CD4-positive, alpha-beta T cell treated with Interferon alpha-2 for 1 hour (primary cell): ENCODE measurements around the gene SCMH1.

Experiments used
- DNase-seq, 2 donors: peaks; one replicate each; pipeline ENCODE4 v3.0.0-alpha.2; 2020 to 2022

The SCMH1 gene

GRCh38 chr1:40987439-40988276 lies 254.4 kb downstream of the SCMH1 start:
- no peak for DNase-seq

- DNase-seq = no peak
Observed at GRCh38 chr1:40986956-40987355, 255.2 kb downstream of the SCMH1 start.

GRCh38 chr1:40986328-40986783 lies 255.8 kb downstream of the SCMH1 start:
- DNase-seq = no peak

DNA sequence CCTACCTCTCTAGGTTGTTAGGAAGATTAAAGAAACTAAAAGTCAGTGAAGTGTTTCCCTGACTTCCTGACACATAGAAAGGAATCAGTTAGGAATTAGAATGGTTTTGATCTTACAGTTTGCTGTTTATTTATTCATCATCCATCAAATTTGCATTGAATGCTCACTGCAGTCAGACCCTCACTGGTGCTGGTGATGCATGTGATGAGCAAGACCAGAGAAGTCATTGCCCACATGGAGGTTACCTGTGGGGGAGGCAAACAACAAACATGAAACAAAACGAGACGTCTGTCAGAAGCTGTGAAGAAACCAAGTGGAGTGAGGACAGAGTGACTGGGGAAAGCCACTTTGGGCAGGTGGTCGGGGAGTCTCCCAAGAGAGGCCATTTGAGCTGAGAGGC lies 256.2 kb downstream of the SCMH1 start:
- DNase-seq = no peak

- no peak for DNase-seq
Observed at GRCh38 chr1:40985161-40985560, 256.9 kb downstream of the SCMH1 start.

- no peak for DNase-seq
Observed at GRCh38 chr1:40984531-40984930, 257.6 kb downstream of the SCMH1 start.

- DNase-seq = no peak
Observed at GRCh38 chr1:40984066-40984465, 258.0 kb downstream of the SCMH1 start.

DNA sequence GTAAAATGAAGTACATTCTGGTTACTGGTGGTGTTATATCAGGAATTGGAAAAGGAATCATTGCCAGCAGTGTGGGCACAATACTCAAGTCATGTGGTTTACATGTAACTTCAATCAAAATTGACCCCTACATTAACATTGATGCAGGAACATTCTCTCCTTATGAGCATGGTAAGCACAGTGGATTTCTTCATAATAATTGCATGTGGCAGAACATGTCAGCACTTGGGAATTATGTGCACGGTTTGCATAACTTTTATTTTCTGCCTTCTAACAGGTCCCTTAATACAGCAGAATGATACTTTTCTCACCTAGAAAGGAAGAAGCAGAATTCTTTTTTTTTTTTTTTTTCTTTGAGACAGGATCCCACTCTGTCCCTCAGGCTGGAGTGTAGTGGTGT lies 258.8 kb downstream of the SCMH1 start:
- DNase-seq = no peak

GRCh38 chr1:40982721-40983120 lies 259.4 kb downstream of the SCMH1 start:
- no peak for DNase-seq

- no peak for DNase-seq
Observed at GRCh38 chr1:40981691-40982448, 260.2 kb downstream of the SCMH1 start.

- peak; percentile 49 to 72 for DNase-seq
Observed at GRCh38 chr1:40980453-40981121, 261.5 kb downstream of the SCMH1 start.

DNA sequence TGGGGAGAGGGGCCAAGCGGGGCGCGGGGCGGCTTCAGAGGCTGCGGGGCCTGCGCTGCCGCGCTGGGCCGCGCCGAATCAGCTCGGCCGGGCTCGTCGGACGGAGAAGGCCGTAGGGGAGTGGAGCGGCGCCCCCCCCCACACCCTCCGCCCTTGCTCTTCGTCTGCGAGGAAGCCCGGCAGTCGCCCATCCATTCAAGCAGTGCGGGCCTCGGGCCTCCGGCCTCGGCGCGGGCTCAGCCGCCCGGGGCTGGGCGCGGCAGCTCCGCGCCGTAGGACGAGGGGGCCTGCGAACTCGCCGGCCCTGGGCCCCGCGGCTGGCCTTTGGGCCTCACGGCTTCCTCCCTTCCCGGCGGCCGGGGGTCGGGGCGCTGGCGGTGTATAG lies 262.0 kb downstream of the SCMH1 start:
- DNase-seq = no peak

DNA sequence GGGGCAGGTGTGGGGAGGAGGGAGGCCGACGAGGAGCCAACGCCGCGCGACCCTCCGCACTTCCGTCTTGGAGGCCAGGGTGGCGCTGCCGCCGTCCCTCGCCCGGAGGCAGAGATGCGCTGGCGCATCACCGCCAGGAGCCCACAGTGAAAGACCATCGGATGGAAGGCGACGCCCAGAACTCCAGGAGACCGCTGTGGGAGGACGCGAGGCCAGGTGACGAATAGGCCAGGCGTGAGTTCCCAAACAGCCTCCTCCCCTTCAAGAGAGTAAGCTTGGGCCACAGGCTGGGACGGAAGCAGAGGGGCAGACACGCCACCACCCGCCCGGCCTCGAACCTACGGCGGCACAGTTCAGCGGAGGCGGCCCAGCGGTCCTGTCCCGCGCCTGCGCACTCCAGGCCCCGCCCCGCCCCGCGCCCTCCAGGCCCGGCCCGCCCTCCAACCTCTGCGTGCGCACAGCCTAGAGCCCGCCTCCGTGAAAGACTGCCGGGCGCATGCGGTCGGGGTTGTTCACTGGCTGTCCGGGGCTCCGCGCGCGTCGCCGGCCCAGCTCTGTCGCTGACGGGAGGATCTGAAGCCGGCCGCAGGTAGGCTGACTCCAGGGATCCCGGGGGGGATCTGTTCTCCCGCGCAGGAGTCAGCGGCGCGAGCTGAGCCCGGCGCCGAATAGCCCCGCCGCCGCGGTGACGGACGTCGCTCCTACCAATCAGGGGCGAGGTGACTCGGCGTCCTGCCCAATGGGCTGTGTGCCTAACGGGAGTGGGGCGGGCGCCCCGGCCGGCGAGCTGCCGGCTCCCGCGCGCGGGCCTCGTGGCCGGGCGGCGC lies 262.7 kb downstream of the SCMH1 start, which contains the start of gene CTPS1:
Gene CTPS1, plus strand, starts transcription at position 456 of the 827 bp plus-strand sequence. CDS start 3,595 bp downstream, outside the sequence.
- DNase-seq = peak; percentile 94 to 96

DNA sequence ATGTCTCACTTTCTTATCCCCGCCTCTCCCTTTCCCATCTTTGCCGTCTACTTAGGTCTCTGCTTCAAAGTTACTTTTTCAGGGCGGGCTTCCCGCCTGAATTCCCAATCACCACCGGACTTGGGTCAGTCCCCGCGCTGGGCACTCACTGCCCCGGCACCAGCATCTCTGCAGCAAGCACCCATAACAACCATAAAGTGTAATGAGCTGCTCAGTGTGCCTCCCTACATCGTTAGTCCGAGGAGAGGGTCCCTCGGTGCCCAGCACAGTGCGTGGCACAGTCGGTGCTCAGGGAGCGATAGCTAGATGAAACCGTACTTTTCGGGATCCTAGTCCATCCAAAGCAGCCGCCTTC lies 263.2 kb downstream of the SCMH1 start:
- no peak for DNase-seq

- no peak for DNase-seq
Observed at GRCh38 chr1:40977716-40978115, 264.4 kb downstream of the SCMH1 start.
